Cardiac septum (tissue), 1 donor: Measurements from ENCODE around the gene LOX. TPM values are rescaled to one million over a fixed set of nuclear protein-coding genes. Genes with fewer than 3 reads are reported as not detected.

Experiments used
- DNase-seq: peaks from one replicate; pipeline ENCODE4 v3.0.0-alpha.2; 2020; ENCODE audit warnings: low spot score
- intact Hi-C: fragments of 100-400 bp; cut with DNase I; formaldehyde crosslinking; loops from one replicate; pipeline ENCODE4 v1.14.0; 2022
- long read RNA-seq: library from polyadenylated mRNA; unstranded; transcript quantifications from one replicate; pipeline ENCODE4 v2.0.0, GENCODE V29; 2021
- total RNA-seq: library from RNA; stranded (reverse); fragmentation: NEBNext Ultra II Directional; extraction: Animal tissue kit (Norgen Biotek cat#: 25700); gene quantifications from one replicate; pipeline ENCODE4 v1.2.1, GENCODE V29; 2021
- donor health status: DM: no; HTN: no; CAD: no.

The LOX gene
- 6.8 TPM for total RNA-seq
- long read RNA-seq, full-length matches to known transcripts = 2 of 4 reads
- long read RNA-seq, partial matches to known transcripts = 0 of 4 reads
- long read RNA-seq, other reads (novel, unspliced or antisense) = 2 of 4 reads

- DNase-seq = peak; percentile 75
- intact Hi-C loops = loop anchor here (5.0 kb wide), 1 partner anchor 116 kb away; the partner anchor contains the start of gene SRFBP1
Observed at GRCh38 chr5:122078116-122079110, at the start of gene LOX. Gene LOX, minus strand, starts transcription at chr5:122078259. Its CDS starts 274 bp downstream, at chr5:122077985.

- intact Hi-C loops = no loop called here
- no peak for DNase-seq
Observed at GRCh38 chr5:122126756-122127321, 48.8 kb upstream of the LOX start.

- intact Hi-C loops = no loop called here
- no peak for DNase-seq
Observed at GRCh38 chr5:122126177-122126755, 48.2 kb upstream of the LOX start.

GRCh38 chr5:122124766-122125165, 46.7 kb upstream of the LOX start:
- intact Hi-C loops = no loop called here

GRCh38 chr5:122121479-122122465, 43.7 kb upstream of the LOX start:
- intact Hi-C loops = no loop called here

More at GRCh38 chr5:122124766-122125165, 46.7 kb upstream of the LOX start:
- DNase-seq = no peak

GRCh38 chr5:122120957-122121356, 42.9 kb upstream of the LOX start:
- intact Hi-C loops = no loop called here
- DNase-seq = no peak

More at GRCh38 chr5:122121479-122122465, 43.7 kb upstream of the LOX start:
- DNase-seq = no peak

- no peak for DNase-seq
- intact Hi-C loops = no loop called here
Observed at GRCh38 chr5:122120493-122120892, 42.4 kb upstream of the LOX start.

GRCh38 chr5:122119205-122119604, 41.1 kb upstream of the LOX start:
- DNase-seq = no peak
- intact Hi-C loops = no loop called here

GRCh38 chr5:122118356-122118948, 40.4 kb upstream of the LOX start:
- no peak for DNase-seq
- intact Hi-C loops = no loop called here

GRCh38 chr5:122114501-122114900, 36.4 kb upstream of the LOX start:
- intact Hi-C loops = no loop called here
- no peak for DNase-seq

GRCh38 chr5:122112733-122113558, 34.9 kb upstream of the LOX start:
- intact Hi-C loops = no loop called here

GRCh38 chr5:122112063-122112462, 34.0 kb upstream of the LOX start:
- intact Hi-C loops = no loop called here

More at GRCh38 chr5:122112733-122113558, 34.9 kb upstream of the LOX start:
- DNase-seq = no peak

GRCh38 chr5:122111460-122111859, 33.4 kb upstream of the LOX start:
- intact Hi-C loops = no loop called here
- no peak for DNase-seq

More at GRCh38 chr5:122112063-122112462, 34.0 kb upstream of the LOX start:
- no peak for DNase-seq

GRCh38 chr5:122110987-122111386, 32.9 kb upstream of the LOX start:
- intact Hi-C loops = no loop called here
- no peak for DNase-seq

- DNase-seq = no peak
- intact Hi-C loops = no loop called here
Observed at GRCh38 chr5:122107016-122107415, 29.0 kb upstream of the LOX start.

GRCh38 chr5:122105909-122106308, 27.9 kb upstream of the LOX start:
- no peak for DNase-seq
- intact Hi-C loops = no loop called here

GRCh38 chr5:122102825-122103224, 24.8 kb upstream of the LOX start:
- no peak for DNase-seq
- intact Hi-C loops = no loop called here
